Glomerular endothelial cell (primary cell): ENCODE results near the gene FKBP1A. TPM values are rescaled to one million over a fixed set of nuclear protein-coding genes. Genes with fewer than 3 reads are reported as not detected.

Experiments
- DNase-seq: peaks from one replicate; pipeline ENCODE4 v3.0.0-alpha.2; 2011; ENCODE audit warnings: low read depth, low spot score; ENCODE audit errors: extremely low read depth
- total RNA-seq: library from RNA; depleted of rRNA; stranded (reverse); fragments of >200 nt; gene quantifications from 2 replicates; pipeline ENCODE4 v1.2.3, GENCODE V29; 2015

The FKBP1A gene
- total RNA-seq: 737 and 783 TPM in 2 replicates

- no peak for DNase-seq
Measured at GRCh38 chr20:1392693-1393506, at the start of gene FKBP1A. Gene FKBP1A (minus strand): TSS chr20:1393054. CDS start chr20:1392998, 56 bp downstream.

GRCh38 chr20:1442304-1442703, 49.5 kb upstream of the FKBP1A start:
- no peak for DNase-seq

- DNase-seq: no peak
Measured at GRCh38 chr20:1441133-1441532, 48.3 kb upstream of the FKBP1A start.

DNA sequence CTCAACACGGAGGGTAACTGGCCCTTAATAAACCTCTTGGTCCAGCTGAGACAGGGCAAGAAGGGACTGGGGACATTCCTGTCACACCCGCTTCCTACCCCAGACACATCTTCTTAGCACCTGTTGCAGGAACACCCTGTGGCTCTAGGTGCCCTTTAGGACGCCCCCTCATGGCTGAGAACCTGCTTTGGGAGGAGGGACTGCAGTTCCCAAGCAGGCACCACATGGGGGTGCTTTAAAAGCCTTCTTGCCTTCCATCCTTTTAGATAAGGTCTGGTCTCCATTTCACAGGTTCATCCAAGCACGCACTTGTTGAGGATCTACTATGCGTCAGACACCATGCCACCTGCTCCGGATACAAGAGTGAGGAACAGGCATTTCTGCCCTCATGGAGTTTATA, 47.2 kb upstream of the FKBP1A start:
- DNase-seq: no peak

- no peak for DNase-seq
Measured at GRCh38 chr20:1438361-1438760, 45.5 kb upstream of the FKBP1A start.

GRCh38 chr20:1437235-1437904, 44.5 kb upstream of the FKBP1A start:
- peak; percentile 76 for DNase-seq

DNA sequence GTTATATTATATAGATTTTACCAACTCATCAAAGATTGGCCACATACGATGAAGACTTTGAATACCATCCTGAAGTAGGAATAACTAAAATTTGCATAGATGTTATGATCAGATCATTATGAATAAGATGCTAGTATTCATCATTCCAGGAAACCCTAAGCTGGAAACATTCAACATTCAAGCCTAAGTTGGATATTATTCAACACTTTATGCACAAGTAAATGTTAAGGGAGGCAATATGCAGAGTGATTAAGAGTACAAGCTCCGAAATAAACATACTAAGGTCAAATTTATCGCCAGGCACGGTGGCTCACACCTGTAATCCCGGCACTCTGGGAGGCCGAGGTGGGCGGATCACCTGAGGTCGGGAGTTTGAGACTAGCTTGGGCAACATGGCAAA, 43.4 kb upstream of the FKBP1A start:
- DNase-seq: no peak

GRCh38 chr20:1435337-1435699, 42.5 kb upstream of the FKBP1A start:
- no peak for DNase-seq

- peak; percentile 80 for DNase-seq
Measured at GRCh38 chr20:1434571-1435336, 41.9 kb upstream of the FKBP1A start.

DNA sequence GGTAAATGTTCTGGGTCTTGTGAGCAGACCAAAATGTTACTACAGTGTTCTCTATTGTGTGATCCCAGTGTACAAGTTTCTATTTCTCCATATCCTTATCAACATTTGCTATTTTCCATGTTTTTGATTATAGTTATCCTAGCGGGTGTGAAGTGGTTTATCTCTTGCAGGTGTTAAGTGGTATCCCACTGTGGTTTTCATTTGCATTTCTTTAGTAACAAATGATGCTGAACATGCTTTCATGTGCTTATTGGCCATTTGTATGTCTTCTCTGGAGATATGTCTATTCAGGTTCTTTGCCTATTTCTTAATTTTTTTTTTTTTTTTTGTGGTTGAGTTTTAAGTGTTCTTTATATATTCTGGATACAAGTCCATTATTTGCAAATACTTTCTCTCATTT, 38.3 kb upstream of the FKBP1A start:
- DNase-seq: no peak

- DNase-seq: no peak
Measured at GRCh38 chr20:1430004-1430451, 37.2 kb upstream of the FKBP1A start.

- no peak for DNase-seq
Measured at GRCh38 chr20:1429143-1429728, 36.4 kb upstream of the FKBP1A start.

DNA sequence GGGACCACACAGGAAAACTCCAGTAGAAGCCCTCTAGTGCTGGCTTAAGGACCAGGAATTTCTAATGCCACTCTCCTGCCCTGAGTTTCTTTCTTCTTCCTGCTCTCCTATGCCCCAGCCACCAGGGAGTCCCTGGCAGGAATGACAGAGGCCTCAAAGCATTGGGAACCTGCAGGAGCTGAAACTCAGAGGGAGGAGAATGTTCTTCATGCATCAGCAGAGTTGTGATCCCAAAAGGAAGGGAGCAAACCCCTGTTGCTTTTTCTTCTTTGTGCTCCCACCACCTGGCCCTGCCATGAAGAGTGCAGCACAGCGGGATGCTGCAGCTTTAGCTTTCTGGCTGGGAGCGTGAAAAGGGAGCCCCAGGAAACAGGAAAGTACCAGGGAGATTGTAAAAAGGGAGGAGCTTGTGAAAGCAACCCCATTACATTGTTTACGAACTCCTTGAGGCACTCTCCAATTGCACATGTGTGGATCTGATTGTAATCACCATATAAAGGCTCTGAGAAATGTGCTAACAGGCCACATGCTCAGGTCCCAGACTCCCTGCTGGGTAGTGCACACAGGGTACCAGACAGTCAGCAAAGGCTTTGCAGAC, 34.7 kb upstream of the FKBP1A start:
- DNase-seq: no peak

DNA sequence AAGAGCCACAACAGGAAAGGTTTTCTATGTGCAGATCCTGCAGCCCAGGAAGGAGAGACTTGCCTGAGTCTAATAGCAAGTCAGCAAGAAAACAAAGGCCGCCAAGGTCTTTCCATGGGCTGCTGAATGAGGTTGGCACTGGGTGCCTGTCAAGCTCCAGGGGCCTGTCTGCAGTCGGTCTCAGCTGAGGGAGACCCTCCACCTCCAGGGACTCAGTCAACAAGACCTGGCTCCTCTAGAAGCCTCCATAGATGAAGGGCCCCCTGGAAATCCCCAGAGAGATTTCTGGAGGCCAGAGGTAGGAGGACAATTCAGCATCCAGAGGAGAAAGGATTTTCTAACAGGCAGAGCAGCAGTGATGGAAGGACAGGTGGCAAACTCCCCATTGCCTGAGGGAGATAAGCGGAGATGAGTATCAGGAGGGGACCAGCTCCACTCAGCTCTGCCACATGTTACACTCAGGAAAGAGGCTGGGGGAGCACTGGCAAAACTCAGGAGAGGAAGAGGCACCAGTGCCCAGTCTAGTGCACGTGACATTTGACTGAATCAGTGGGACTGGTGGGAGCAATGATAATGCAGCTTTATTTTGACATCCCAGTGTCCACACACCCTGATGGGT, 33.5 kb upstream of the FKBP1A start:
- DNase-seq: no peak

GRCh38 chr20:1424336-1424735, 31.5 kb upstream of the FKBP1A start:
- DNase-seq: no peak

DNA sequence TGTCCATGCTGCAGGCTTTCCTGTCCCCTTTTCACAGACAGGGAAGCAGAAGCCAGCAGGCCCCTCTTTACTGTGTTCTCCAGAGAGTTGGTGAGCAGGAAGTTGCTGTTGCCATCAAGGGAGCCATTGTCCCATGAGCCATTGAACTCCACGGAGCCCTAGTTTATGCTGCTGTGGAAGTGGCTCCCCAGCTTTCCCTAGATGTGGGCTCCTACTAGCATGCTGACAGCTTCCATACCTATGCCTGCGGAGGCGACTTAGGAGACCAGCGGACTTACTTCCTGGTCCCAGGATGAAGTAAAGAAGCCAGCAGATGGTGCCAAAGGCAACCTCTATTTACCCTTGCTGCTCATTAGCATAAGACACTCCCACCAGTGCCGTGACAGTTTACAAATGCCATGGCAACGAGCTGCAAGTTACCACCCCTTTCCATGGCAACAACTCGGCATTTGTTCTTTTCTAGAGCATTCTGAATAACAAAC, 30.8 kb upstream of the FKBP1A start:
- no peak for DNase-seq

GRCh38 chr20:1423206-1423605, 30.4 kb upstream of the FKBP1A start:
- no peak for DNase-seq

- DNase-seq: no peak
Measured at GRCh38 chr20:1422753-1423152, 29.9 kb upstream of the FKBP1A start.

DNA sequence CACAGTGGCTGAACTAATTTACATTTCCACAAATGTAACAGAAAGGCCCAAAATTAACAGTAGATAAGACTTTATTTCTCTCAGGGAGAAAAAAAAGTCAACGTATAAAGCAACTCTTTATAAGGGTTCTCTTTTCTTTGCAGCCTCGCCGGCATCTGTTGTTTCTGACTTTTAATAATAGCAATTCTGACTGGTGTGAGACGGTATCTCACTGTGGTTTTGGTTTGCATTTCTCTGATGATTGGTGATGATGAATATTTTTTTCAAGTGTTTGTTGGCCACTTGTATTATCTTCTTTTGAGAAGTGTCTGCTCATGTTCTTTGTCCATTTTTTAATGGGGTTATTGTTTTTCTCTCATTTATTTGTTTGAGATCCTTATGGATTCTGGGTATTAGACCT, 27.2 kb upstream of the FKBP1A start:
- DNase-seq: no peak

GRCh38 chr20:1418350-1418749, 25.5 kb upstream of the FKBP1A start:
- DNase-seq: no peak
